Measurements from ENCODE around the gene FRK.
"Not testable (repeated sequence)": the region's sequence is repeated elsewhere in the genome, so short reads cannot be mapped to it uniquely, and the experiment has no call there.

The FRK gene

DNA sequence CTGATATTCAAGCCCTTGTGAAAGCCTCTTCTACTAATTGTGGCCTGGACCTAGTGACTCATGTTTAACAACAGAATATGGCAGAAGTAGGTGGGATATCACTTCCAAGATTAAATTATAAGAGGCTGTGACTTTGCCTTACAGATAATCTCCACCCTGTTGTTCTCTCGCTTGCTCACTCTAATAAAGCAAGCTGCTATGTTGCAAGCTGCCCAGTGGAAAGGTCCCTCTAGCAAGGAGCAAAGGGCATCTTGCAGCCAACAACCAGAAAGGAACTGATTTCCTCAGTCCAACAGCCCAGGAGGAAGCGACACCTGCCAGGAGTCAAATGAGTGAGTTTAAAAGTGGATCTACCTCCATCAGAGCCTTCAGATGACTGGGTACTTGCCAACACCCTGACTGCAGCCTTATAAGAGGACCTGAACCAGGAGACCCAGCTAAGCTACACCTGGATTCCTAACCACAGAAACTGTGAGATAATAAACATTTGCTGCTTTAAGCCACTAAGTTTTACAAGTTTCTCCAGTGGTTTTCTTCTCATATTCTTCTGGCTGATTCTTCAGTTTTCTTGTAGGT lies 112.6 kb downstream of the FRK start:
- DNase-seq (ENCODE audit: low read depth in 2 of 2, low spot score in 1 of 2), result no peak

DNA sequence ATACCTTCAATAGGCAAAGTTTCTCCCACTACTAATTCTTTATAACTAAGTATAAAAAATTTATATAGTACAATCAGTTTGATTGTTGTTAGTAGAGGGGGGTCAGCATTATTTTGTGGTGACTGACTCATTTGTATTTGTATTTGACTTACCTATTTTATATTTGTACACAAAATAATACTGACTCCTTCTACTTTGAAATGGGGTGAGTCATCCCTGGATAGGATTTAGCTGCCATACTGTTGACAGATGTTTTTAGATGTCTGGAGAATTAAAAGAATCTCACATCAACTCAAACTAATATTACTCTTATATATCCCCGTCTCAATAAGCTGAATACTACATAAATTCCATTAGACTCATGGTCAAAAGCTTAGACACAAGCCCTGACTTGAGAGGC lies 114.9 kb downstream of the FRK start:
- DNase-seq (ENCODE audit: low read depth in 2 of 2, low spot score in 1 of 2), result no peak

DNA sequence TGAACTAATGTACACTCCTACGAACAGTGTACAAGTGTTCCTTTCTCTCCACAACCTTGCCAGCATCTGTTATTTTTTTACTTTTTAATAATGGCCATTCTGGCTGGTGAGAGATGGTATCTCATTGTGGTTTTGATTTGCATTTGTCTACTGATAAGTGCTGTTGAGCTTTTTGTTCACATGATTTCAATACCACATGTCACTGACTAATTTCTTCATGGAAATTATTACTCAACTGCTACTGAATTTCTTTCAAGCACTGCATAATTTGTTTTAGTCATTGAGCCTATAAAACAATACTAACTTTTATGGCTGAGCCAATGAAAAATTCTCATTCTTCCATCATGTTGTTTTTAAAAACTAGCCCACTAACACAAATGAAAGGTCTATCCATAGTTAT lies 115.4 kb downstream of the FRK start:
- DNase-seq (ENCODE audit: low read depth in 2 of 2, low spot score in 1 of 2), result no peak

DNA sequence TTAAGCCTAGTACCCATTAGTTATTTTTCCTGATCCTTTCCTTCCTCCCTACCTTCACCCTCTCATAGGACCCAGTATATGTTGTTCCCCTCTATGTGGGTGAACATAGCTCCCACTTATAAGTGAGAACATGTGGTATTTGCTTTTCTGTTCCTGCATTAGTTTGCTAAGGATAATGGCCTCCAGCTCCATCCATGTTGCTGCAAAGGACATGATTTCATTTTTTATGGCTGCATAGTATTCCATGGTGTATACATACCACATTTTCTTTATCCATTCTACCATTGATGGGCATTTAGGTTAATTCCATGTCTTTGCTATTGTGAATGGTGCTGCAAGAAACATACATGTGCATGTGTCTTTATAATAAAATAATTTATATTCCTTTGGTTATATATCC lies 115.9 kb downstream of the FRK start:
- not testable (repeated sequence) for DNase-seq (ENCODE audit: low read depth in 2 of 2, low spot score in 1 of 2)

DNA sequence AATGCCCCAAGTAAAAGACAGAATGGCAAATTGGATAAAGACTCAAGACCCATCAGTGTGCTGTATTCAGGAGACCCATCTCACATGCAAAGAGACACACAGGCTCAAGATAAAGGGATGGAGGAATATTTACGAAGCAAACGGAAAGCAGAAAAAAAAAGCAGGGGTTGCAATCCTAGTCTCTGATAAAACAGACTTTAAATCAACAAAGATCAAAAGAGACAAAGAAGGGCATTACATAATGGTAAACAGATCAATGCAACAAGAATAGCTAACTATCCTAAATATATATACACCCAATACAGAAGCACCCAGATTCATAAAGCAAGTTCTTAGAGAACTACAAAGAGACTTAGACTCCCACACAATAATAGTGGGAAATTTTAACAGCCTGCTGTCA lies 123.2 kb downstream of the FRK start:
- DNase-seq (ENCODE audit: low read depth in 2 of 2, low spot score in 1 of 2), result not testable (repeated sequence)

DNA sequence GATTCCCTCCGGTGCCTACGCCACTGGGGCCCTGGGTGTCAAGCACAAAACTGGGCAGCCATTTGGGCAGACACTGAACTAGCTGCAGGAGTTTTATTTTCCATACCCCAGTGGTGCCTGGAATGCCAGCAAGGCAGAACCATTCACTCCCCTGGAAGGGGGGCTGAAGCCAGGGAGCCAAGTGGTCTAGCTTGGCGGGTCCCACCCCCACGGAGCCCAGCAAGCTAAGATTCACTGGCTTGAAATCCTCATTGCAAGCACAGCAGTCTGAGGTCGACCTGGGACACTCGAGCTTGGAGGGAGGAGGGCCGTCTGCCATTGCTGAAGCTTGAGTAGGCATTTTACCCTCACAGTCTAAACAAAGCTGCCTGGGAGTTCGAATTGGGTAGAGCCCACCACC lies 125.3 kb downstream of the FRK start:
- DNase-seq (ENCODE audit: low read depth in 2 of 2, low spot score in 1 of 2), result no peak

DNA sequence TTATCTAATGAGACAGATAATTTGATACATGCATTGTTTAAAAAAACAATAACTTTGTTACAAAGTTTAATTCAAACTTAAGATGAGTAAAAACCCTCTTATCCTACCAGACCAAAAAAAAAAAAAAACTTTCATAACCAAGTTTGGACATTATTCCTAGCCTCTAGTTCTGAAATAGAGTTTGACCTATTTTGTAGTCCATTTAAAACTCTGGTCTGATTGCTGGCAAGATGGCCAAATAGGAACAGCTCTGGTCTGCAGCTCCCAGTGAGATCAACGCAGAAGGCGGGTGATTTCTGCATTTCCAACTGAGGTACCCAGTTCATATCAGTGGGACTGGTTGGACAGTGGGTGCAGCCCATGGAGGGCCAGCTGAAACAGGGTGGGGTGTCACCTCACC lies 125.9 kb downstream of the FRK start:
- no peak for DNase-seq (ENCODE audit: low read depth in 2 of 2, low spot score in 1 of 2)

DNA sequence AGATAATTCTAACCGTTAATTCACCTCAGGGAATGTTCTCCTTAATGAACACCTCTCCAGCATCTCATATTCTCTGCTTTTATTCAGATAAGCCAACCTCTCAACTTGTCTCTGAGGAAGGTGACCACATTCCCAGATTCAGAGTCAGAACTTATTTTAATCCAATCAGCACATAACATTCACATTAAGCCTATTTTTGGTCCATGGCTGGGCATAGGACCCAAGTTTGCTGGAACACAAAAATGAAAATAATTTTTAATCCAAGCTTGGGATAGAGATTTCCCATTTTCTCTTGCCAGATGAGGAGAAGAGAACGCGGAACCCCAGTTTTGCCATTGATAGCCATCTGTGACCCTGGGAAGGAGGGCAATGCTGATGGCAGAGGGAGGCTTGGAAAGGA lies 126.5 kb downstream of the FRK start:
- no peak for DNase-seq (ENCODE audit: low read depth in 2 of 2, low spot score in 1 of 2)

DNA sequence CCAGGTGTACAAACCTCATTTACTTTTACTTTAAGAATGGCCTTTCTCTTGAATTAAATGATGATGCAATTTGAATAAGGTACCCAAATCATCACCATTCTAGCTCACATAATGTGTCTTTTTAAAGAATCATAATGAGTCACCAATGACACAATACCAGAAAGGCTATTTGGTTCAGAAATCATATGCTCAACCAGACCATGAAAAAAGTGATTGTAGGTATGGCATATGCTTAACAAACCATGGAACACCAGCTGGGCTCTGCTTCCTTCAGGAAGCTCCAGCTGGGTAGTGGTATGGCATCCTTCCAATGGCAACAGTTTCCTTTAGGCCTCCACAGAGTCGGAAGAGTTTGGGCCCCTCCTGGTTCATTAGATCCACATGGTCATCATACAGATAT lies 128.2 kb downstream of the FRK start:
- no peak for DNase-seq (ENCODE audit: low read depth in 2 of 2, low spot score in 1 of 2)

DNA sequence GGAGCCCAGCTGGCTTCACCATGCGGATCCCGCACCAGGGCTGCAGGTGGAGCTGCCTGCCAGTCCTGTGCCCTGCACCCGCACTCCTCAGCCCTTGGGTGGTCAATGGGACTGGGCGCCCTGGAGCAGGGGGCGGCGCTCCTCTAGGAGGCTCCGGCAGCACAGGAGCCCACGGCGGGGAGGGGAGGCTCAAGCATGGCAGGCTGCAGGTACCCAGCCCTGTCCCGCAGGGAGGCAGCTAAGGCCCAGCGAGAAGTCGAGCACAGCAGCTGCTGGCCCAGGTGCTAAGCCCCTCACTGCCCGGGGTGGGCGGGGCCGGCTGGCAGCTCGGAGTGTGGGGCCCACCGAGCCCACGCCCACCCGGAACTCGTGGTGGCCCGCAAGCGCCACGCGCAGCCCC lies 132.7 kb downstream of the FRK start:
- not testable (repeated sequence) for DNase-seq (ENCODE audit: low read depth in 2 of 2, low spot score in 1 of 2)

DNA sequence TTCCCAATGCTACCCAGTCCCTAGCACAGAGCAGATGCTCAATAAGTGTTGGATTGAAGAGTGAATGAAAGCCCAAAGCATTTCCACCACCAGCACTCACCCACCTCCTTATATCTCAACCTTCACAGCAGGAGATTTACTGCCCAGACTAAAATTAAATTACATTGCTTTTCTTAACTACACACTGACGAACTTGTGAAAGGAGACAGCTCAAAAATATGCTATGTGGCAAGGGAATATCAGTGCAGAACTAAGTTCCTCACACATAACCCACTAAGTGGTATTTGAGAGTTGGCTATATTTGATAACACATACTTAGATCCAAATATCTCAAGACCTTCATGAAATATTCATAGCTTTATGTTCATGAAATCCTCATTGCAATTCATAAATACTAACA lies 137.7 kb downstream of the FRK start:
- no peak for DNase-seq (ENCODE audit: low read depth in 2 of 2, low spot score in 1 of 2)

DNA sequence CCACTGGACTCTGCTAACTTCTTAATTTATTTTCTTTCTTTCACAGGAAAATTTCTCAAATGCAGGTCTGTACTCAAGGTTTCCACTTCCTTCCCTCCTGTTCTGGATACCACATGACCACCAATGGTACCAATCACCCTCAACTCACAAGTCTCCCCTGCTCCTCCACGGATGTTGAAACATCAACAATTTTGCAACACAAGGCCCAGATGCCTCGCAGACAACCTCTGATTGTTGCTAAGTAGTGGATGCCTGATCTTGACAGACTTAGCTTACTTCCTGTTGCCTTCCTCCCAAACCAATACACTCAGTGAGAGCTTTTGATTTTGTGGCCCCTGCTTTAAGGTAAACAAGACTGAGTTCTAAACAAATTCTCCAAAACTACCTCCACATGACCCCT lies 146.6 kb downstream of the FRK start:
- no peak for DNase-seq (ENCODE audit: low read depth in 2 of 2, low spot score in 1 of 2)

DNA sequence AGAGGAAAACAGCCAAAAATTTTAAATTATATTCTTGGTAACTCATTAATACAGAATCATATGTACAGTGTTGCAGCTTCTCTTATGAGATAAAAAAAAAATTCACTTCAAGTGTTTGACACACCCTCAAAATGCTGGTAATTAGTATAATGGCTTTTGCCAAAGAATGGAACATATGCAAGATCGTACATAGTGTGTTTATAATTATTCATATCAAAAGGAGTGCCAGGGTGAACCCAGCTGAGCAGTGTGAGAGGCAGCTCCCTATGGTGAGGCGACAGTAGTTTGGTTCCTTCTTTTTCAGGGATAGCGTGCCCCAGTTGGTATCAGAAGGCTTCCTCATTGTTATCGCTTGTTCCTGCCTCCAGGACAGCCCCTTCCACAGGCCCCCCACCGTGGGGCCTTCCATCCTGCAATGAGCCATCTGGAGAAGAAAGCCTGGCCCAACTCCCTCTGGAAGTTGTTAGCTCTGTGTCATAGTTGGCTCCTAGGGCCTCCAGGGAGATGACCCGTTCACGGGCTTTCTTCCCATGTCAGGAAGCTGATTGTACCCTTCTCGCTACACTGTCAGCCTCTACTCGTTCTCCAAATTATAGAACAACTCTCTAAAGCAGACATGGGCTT lies 150.7 kb downstream of the FRK start:
- no peak for DNase-seq (ENCODE audit: low read depth in 2 of 2, low spot score in 1 of 2)

DNA sequence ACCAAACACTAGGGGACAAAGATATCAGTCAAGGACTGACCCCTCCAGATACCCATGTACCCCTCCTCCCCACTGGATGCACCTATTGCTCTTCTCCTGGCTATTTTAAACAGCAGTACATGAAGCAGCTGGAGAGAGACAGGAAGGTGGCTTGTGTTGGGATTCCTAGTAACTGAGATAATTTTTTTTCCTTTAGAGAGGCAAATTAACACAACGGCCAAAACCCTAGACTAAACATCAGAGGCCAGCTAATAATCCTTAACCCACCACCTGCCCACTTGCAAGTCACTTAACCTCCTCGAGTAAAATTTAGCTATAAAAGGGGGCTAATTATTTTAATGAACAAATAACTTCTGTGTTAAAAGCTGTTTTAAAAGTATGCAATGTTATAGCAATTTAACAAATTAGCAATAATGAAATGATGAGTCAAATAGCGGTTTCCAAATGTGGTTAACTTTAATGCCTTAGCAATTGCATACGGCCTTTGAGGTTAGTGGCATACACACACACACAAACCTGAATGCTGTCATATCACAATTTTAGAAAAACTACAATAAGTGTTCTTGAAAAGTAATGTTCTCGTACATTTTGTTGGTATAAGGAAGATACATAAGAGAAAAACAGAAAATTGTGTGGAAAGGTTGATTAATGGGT lies 151.7 kb downstream of the FRK start:
- no peak for DNase-seq (ENCODE audit: low read depth in 2 of 2, low spot score in 1 of 2)

DNA sequence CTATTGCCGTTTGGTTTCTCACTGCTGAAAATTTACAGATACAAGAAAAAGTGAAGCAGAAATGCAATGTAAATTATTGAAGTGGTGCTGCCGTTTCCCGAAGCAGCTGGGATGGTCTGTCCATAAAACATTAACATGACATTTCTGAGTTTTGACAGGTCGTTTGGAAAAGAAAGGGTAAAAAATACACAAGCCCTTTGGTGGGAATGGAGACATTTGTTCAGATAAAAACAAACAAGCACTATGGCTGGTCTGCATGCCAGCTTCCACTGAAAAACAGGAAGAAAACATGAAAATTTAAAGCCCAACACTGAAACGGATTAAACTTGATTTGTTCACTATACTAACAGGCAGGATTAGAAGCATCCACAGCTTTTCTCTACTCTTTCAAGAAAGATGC lies 155.2 kb downstream of the FRK start:
- no peak for DNase-seq (ENCODE audit: low read depth in 2 of 2, low spot score in 1 of 2)

DNA sequence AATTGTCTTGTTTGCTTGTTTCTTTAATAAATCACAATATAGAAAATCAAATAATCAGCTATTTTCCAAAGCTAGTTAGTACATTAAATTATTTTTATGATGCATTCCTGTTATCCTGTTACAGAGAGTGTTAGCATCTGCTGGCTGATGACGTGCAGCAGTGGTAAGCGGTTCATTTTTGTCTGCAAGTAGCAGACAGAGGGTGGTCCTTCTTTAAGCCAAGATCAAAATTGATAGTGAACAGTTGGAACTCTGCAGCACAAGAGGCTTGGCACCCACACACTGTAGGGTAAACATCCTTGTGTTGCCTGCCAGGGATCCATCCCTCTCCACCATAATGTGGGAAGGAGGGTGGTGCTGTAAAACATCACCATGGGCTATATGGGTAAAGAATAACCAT lies 158.3 kb downstream of the FRK start:
- no peak for DNase-seq (ENCODE audit: low read depth in 2 of 2, low spot score in 1 of 2)

DNA sequence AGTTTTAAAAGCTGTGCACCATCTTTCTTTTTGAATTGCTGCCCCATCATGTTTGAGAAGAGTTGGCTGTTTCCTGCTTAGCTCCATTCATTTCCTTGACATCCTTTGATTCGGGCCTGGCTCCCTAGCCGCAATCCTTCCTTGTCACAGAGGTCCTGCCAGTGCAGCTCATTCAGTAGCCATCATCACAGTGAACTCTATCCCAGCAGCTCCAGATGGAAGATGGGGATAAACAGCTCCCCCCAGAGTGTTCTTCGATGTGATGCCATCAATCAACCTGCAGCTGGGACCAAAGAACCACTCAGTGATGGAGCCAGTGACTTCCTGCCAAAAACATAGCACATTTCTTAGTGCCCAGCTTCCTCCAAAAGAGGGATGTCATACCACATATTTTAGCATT lies 158.8 kb downstream of the FRK start:
- DNase-seq (ENCODE audit: low read depth in 2 of 2, low spot score in 1 of 2), result no peak

DNA sequence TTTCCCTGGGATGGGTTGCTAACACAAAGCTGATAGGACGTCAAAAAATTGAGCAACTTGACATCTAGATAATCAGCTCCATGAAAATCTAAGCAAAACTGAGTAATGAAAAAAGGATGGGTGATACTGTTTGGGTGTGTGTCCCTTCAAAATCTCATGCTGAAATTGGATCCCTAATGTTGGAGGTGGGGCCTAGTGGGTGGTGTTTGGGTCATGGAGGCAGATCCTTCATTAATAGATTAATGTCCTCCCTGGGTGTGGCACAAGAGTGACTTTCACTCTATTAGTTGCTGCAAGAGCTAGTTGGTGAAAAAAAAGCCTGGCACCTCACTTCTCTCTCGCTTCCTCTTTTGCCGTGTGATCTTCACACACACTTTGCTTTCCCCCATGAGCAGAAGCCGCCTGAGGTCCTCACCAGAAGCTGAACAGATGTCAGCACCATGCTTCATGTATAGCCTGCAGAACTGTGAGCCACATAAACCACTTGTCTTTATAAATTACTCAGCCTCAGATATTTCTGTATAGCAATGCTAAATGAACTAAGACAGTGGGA lies 160.9 kb downstream of the FRK start:
- DNase-seq (ENCODE audit: low read depth in 2 of 2, low spot score in 1 of 2), result no peak

DNA sequence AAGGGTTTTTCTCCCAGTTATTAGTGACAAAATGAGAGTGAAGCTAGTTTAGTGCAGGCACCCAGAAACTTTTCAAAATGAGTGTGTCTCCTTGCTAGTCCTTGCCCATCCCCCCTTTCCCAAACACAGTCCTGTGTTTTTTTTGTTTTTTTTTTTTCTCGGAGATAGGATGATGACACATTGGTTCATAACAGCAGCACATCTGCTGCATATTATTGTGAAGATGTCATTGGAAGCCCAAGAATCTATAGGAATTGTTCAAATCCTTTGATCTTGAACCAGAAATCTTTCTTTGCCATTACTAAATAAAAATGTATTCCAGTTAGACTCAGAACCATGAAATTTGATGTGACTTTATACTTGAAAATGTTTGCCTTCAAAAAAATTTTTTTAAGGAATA lies 162.4 kb downstream of the FRK start:
- no peak for DNase-seq (ENCODE audit: low read depth in 2 of 2, low spot score in 1 of 2)

DNA sequence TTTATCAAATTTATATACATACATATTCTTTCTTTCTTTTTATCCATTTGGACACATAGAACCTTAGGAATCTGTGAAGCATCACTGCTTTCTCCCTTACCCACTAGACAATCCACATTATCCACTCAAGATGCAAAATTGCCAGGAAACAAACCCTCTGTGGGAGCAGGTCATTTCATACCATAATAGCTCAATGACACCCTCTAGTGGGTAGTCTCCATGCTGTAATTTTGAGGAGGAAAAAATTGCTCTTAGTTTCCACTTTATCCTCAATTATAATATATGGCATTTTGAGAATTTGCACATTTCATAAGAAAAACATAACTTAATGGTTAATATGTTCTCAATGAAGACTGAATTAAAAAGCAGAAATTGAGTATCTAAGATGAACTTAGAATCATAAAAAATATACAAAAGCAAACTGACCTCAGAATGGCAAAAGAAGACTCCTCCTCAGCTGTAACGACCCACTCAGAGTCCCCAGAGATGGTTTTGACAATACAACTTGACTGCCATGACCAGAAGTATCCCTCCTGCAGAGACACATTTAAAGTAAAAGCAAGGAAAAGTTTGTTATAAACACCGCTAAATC lies 164.1 kb downstream of the FRK start:
- DNase-seq (ENCODE audit: low read depth in 2 of 2, low spot score in 1 of 2), result no peak

DNA sequence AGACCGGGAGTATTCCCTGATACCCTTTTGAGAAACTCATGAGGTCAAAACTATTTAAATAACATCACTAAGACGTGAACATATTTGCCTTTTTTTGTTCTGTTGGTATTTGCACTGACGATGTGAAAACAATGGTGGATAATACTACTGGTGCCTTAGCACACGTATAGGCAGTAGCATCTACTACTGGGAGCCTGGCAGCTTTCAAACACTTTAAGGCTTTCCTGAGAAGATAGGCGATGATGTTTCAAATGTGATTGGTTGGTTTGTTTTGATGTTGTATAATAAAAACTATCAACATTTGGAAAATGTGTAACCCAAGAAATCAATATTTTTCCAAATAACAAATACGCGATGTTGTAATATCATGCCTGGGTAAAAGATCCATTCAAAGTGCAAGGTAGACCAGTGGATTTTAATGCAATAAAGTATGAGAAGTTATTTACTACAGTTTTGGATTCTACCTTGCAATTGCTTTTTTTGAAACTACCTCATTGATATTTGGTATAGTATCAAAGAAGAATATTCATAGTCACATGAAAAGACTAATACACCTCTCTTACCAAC lies 166.2 kb downstream of the FRK start:
- no peak for DNase-seq (ENCODE audit: low read depth in 2 of 2, low spot score in 1 of 2)

DNA sequence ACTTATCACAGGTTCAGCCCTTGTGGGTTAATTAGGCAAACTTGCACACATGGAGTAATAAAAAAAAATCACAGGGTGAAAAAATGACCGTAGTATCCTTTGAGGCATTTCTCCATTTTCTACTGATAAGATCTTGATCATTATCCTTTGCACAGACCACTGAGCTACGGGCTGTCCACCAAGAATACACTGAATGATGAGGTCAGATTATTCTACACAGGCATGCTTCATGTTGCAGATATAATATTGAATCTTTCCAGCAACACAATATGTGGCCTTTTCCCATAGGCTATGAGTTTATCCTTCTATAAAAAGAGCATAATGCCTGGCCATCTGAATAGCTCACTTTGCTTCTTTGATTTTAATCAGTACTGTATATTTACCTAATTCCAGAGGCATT lies 168.9 kb downstream of the FRK start:
- DNase-seq (ENCODE audit: low read depth in 2 of 2, low spot score in 1 of 2), result no peak
